GM12875 (cell line): Measurements from ENCODE around the gene CACNA1H.
"Not testable (repeated sequence)": the region's sequence is repeated elsewhere in the genome, so short reads cannot be mapped to it uniquely, and the experiment has no call there.

Source experiments
- H3K4me3 ChIP-seq: one replicate; pipeline ENCODE4 v1.5.1; 2011; ENCODE audit warnings: low read depth, low read length, control low read depth
- CTCF ChIP-seq: IDR thresholded peaks from 2 replicates; pipeline ENCODE4 v1.5.1; 2011; ENCODE audit warnings: low read depth, mild to moderate bottlenecking, control low read depth, inconsistent platforms, low read length, moderate library complexity, borderline replicate concordance; ENCODE audit not compliant: insufficient read depth

Gene CACNA1H

GRCh38 chr16:1197237-1197866, 44.4 kb downstream of the CACNA1H start:
- no peak for TF ChIP-seq CTCF
- no peak overlapping the region for H3K4me3 ChIP-seq

DNA sequence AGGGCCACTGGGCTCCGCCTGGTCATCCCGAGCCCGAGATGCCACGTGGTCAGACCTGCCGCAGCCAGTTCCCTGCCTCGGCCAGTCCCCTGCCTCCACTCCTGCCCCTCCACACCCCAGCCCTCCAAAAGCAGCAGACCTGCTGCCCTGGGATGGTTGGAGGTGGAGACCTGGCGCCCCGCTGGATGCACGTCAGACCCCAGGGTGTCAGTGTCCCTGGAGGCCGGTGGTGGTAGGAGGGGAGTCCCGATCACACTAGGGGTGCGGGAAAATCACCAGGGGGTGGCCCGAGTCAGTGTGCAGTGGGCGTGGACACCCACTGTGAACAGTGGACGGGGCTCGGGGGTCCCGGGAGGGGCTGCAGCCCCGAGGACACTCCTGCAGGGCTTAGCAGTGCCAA, 45.3 kb downstream of the CACNA1H start:
- H3K4me3 ChIP-seq: no peak overlapping the region
- no peak for TF ChIP-seq CTCF

- H3K4me3 ChIP-seq: not testable (repeated sequence)
These were observed 45.9 kb downstream of the CACNA1H start for GRCh38 chr16:1198671-1199346.

- TF ChIP-seq CTCF: no peak
- no peak overlapping the region for H3K4me3 ChIP-seq
These were observed 46.6 kb downstream of the CACNA1H start for GRCh38 chr16:1199347-1200013.

GRCh38 chr16:1200014-1200627, 47.2 kb downstream of the CACNA1H start:
- no peak for TF ChIP-seq CTCF
- H3K4me3 ChIP-seq: no peak overlapping the region

- H3K4me3 ChIP-seq: no peak overlapping the region
- TF ChIP-seq CTCF: no peak
These were observed 48.5 kb downstream of the CACNA1H start for GRCh38 chr16:1201444-1201843.

- no peak for TF ChIP-seq CTCF
These were observed 49.4 kb downstream of the CACNA1H start for GRCh38 chr16:1202274-1202673.

More at GRCh38 chr16:1202274-1202673, 49.4 kb downstream of the CACNA1H start:
- no peak overlapping the region for H3K4me3 ChIP-seq
